ENCODE data around the gene EFCAB8.
"Not testable (repeated sequence)": the region's sequence is repeated elsewhere in the genome, so short reads cannot be mapped to it uniquely, and the experiment has no call there.

The EFCAB8 gene

GRCh38 chr20:32972181-32973076 is 113.7 kb downstream of the EFCAB8 start:
- no peak overlapping the region for H3K4me3 ChIP-seq (ENCODE audit: low read length)
- no peak for TF ChIP-seq CTCF (conservative IDR thresholded peaks at IDR 0.05; ENCODE audit: low read length)
- DNase-seq (ENCODE audit: low read depth) = no peak

- no peak overlapping the region for H3K4me3 ChIP-seq (ENCODE audit: low read length)
- DNase-seq (ENCODE audit: low read depth) = no peak
- no peak for TF ChIP-seq CTCF (conservative IDR thresholded peaks at IDR 0.05; ENCODE audit: low read length)
Observed at GRCh38 chr20:32973077-32973717, 114.5 kb downstream of the EFCAB8 start.

- H3K4me3 ChIP-seq (ENCODE audit: low read length); DNase-seq (ENCODE audit: low read depth): not testable (repeated sequence)
Observed at GRCh38 chr20:32974204-32975064, 115.7 kb downstream of the EFCAB8 start.

GRCh38 chr20:32975121-32975520 is 116.4 kb downstream of the EFCAB8 start:
- not testable (repeated sequence) for H3K4me3 ChIP-seq (ENCODE audit: low read length); DNase-seq (ENCODE audit: low read depth)

- no peak overlapping the region for H3K4me3 ChIP-seq (ENCODE audit: low read length)
- no peak for TF ChIP-seq CTCF (conservative IDR thresholded peaks at IDR 0.05; ENCODE audit: low read length)
- no peak for DNase-seq (ENCODE audit: low read depth)
Observed at GRCh38 chr20:32975698-32976674, 117.3 kb downstream of the EFCAB8 start.

GRCh38 chr20:32976746-32977145 is 118.0 kb downstream of the EFCAB8 start:
- no peak overlapping the region for H3K4me3 ChIP-seq (ENCODE audit: low read length)
- TF ChIP-seq CTCF (conservative IDR thresholded peaks at IDR 0.05; ENCODE audit: low read length) = no peak
- DNase-seq (ENCODE audit: low read depth) = no peak

- DNase-seq (ENCODE audit: low read depth) = no peak
- H3K4me3 ChIP-seq (ENCODE audit: low read length) = no peak overlapping the region
- no peak for TF ChIP-seq CTCF (conservative IDR thresholded peaks at IDR 0.05; ENCODE audit: low read length)
Observed at GRCh38 chr20:32977281-32978008, 118.7 kb downstream of the EFCAB8 start.
